ENCODE results near the gene REX1BD.

DNA sequence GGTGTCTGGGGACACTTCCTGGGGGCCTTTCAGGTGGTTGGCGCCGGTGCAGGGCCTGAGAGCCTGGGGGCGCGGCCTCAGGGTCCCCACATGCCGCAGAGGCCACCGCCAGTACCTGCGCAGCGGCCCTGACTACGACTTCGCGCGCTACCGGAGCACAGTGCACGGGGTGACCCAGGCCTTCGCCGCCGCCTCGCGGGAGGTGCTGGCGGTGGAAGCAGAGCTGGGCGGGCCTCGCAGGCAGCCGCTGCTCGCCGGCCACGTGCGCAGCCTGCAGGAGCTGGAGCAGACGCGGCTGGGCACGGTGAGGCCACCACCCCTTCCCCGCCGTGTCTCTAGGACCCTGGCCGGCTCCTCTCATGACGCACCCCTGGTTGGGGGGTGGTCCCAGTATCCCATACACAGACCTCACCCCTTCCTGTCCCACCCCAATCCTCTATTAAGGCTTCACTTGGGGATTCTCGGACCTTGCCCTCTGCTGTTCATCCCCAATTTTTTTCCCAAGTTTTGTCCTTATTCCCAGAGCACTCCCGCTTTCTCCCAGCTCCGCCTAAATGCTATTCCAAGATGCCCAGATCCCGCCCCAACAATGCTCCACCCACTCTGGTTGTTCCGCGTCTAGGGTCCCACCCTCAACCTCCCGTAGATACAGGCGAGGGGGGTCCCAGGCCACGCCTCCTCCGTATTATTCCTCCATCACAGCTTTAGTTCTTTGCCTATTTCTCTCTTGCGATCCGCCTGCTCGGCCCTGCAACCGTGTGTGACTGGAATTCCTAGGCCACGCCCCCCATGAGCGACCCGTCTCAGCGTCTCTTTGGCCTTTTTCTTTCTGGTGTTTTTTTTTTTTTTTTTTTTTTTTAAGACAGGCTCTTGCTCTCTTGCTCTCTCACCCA, 1.0 kb downstream of the REX1BD start:
- TF ChIP-seq TAF1 (IDR thresholded peaks at IDR 0.05; ENCODE audit: low read depth, low read length) (peak; percentile 52; the same call in 1 of the 2 replicates), YY1 (IDR thresholded peaks at IDR 0.05; ENCODE audit: low read depth, low read length) (no peak), EP300 (IDR thresholded peaks at IDR 0.05; ENCODE audit: borderline replicate concordance in 1 of 2, low read depth in 2 of 2, low read length in 2 of 2) (no peak), TCF12 (IDR thresholded peaks at IDR 0.05; ENCODE audit: low read depth, low read length) (no peak), SP2 (IDR thresholded peaks at IDR 0.05; ENCODE audit: low read length) (no peak)
- TF ChIP-seq, protein P1, sequence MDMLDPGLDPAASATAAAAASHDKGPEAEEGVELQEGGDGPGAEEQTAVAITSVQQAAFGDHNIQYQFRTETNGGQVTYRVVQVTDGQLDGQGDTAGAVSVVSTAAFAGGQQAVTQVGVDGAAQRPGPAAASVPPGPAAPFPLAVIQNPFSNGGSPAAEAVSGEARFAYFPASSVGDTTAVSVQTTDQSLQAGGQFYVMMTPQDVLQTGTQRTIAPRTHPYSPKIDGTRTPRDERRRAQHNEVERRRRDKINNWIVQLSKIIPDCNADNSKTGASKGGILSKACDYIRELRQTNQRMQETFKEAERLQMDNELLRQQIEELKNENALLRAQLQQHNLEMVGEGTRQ (IDR thresholded peaks at IDR 0.05; ENCODE audit: low read length): no peak
